GM12878 (cell line): ENCODE measurements around the gene NFIL3. TPM values are rescaled to one million over a fixed set of nuclear protein-coding genes. Genes with fewer than 3 reads are reported as not detected.

Experiments
- ATAC-seq: fragments of 200-7000 bp; cut with Tn5 transposase; 3 replicates; pipeline ENCODE4 v1.9.1; 2020; ENCODE audit warnings: mild to moderate bottlenecking, moderate library complexity
- BruUV-seq: library from RNA; stranded (reverse); fragments of 400-500 nt; replicated peaks from 2 replicates; lab custom pipeline; 2021; lab: Mats Ljungman, UMichigan
- CTCF ChIA-PET: fragments of 300-600 bp; sonication (Branson Sonifier 250); formaldehyde crosslinking; extraction: SDS; loops from one replicate; lab custom pipeline; 2021; ENCODE audit warnings: inconsistent platforms; lab: Yijun Ruan, JAX
- POLR2A ChIA-PET: fragments of 350-600 bp; formaldehyde crosslinking; extraction: SDS; loops from one replicate; lab custom pipeline; 2021; ENCODE audit warnings: inconsistent platforms; lab: Charles Lee
- RAD21 ChIA-PET: fragments of 300-600 bp; sonication (Branson Sonifier 250); formaldehyde crosslinking; loops from one replicate; lab custom pipeline; 2023; ENCODE audit warnings: antibody characterized with exemption; ENCODE audit not compliant: unreplicated experiment; lab: Charles Lee
- SMC1A ChIA-PET: fragments of 300-600 bp; sonication (Branson Sonifier 250); formaldehyde crosslinking; loops from one replicate; lab custom pipeline; 2023; ENCODE audit not compliant: unreplicated experiment, uncharacterized antibody; lab: Charles Lee
- DNase-seq: peaks from one replicate; pipeline ENCODE4 v3.0.0-alpha.2; 2011; ENCODE audit warnings: low read depth, low spot score
- FAIRE-seq: peaks from 3 replicates; lab custom pipeline; 2011; peaks lifted over from hg19 to GRCh38; lab: Jason Lieb, UNC
- H2AFZ ChIP-seq: 2 replicates; pipeline ENCODE4 v1.6.0; 2011; ENCODE audit warnings: low read depth, low read length, control low read depth; ENCODE audit not compliant: control insufficient read depth
- H3K27ac ChIP-seq: 2 replicates; pipeline ENCODE4 v1.5.1; 2011; ENCODE audit warnings: control low read depth; ENCODE audit not compliant: control insufficient read depth, insufficient read depth
- H3K27me3 ChIP-seq, 2 experiments: replicated peaks in 1 of 2; 2 replicates each; pipeline versions ENCODE4 v1.6.0 to v1.6.1; 2011; ENCODE audit warnings: low read length in 1 of 2; ENCODE audit not compliant: control insufficient read depth in 2 of 2, insufficient read depth in 2 of 2
- H3K36me3 ChIP-seq, 2 experiments: 2 replicates each; pipeline ENCODE4 v1.5.1; 2011; ENCODE audit warnings: low read length in 1 of 2; ENCODE audit not compliant: control insufficient read depth in 2 of 2, insufficient read depth in 2 of 2
- H3K4me1 ChIP-seq: 2 replicates; pipeline ENCODE4 v1.6.1; 2011; ENCODE audit warnings: mild to moderate bottlenecking, low read length, moderate library complexity, mixed read lengths; ENCODE audit not compliant: control insufficient read depth, insufficient read depth
- H3K4me2 ChIP-seq: 2 replicates; pipeline ENCODE4 v1.6.0; 2011; ENCODE audit warnings: control low read depth; ENCODE audit not compliant: control insufficient read depth, insufficient read depth
- H3K4me3 ChIP-seq: fragments of 200-600 bp; sonication (generic); 2 replicates; pipeline ENCODE4 v1.5.1; 2016
- H3K79me2 ChIP-seq: 2 replicates; pipeline ENCODE4 v1.6.0; 2011; ENCODE audit warnings: low read length; ENCODE audit not compliant: control insufficient read depth, insufficient read depth
- H3K9ac ChIP-seq: 2 replicates; pipeline ENCODE4 v1.8.0; 2011; ENCODE audit warnings: low read length, control low read depth, mixed read lengths; ENCODE audit not compliant: control insufficient read depth, insufficient read depth
- H3K9me3 ChIP-seq: replicated peaks from 3 replicates; pipeline ENCODE4 v1.5.1; 2011; ENCODE audit warnings: mild to moderate bottlenecking, low read length; ENCODE audit not compliant: control insufficient read depth, insufficient read depth
- H4K20me1 ChIP-seq: 2 replicates; pipeline ENCODE4 v1.6.0; 2011; ENCODE audit not compliant: control insufficient read depth, insufficient read depth
- CTCF ChIP-seq, 3 experiments: IDR thresholded peaks in 2 of 3; conservative IDR thresholded peaks in 1 of 3; 2 replicates each; pipeline ENCODE4 v1.5.1; 2011; ENCODE audit warnings: low read depth in 3 of 3, low read length in 3 of 3, mild to moderate bottlenecking in 3 of 3, control low read depth in 2 of 3, moderate library complexity in 2 of 3, inconsistent platforms in 1 of 3, mixed read lengths in 1 of 3; ENCODE audit not compliant: control insufficient read depth in 2 of 3, insufficient read depth in 1 of 3; ENCODE audit errors: extremely low read depth in 1 of 3
- MEF2A ChIP-seq: IDR thresholded peaks from 2 replicates; pipeline ENCODE4 v1.6.1; 2011; ENCODE audit warnings: low read depth, mild to moderate bottlenecking, low read length, moderate library complexity; ENCODE audit not compliant: insufficient read depth
- RAD21 ChIP-seq: IDR thresholded peaks from 2 replicates; pipeline ENCODE4 v1.6.1; 2011; ENCODE audit warnings: mild to moderate bottlenecking, low read depth, low read length, moderate library complexity; ENCODE audit not compliant: insufficient read depth
- SMARCA5 ChIP-seq: fragments of 450-650 bp; IDR thresholded peaks from 2 replicates; pipeline ENCODE4 v1.6.1; 2017; ENCODE audit warnings: mild to moderate bottlenecking
- SMC3 ChIP-seq: IDR thresholded peaks from 2 replicates; pipeline ENCODE4 v1.6.1; 2011; ENCODE audit warnings: low read length, improper control_type of control experiment, borderline replicate concordance
- SPI1 ChIP-seq: IDR thresholded peaks from 2 replicates; pipeline ENCODE4 v1.6.1; 2011; ENCODE audit warnings: low read depth, mild to moderate bottlenecking, low read length, moderate library complexity, borderline replicate concordance; ENCODE audit not compliant: insufficient read depth
- YY1 ChIP-seq: IDR thresholded peaks from 2 replicates; pipeline ENCODE4 v1.6.1; 2011; ENCODE audit warnings: low read depth, mild to moderate bottlenecking, low read length
- WGBS: methylation state at CpG from one replicate; pipeline ENCODE4 v1.1.6; 2016; ENCODE audit warnings: low lambda C conversion rate; ENCODE audit not compliant: insufficient replicate concordance, insufficient coverage; ENCODE audit errors: missing lambda C conversion rate; 5-methylcytosine and 5-hydroxymethylcytosine counted together
- in situ Hi-C: fragments of 300-500 bp; cut with MboI; formaldehyde crosslinking; loops from 9 replicates; pipeline ENCODE4 v1.14.3; 2018; ENCODE audit warnings: mixed read lengths
- intact Hi-C: fragments of 100-400 bp; cut with micrococcal nuclease; formaldehyde crosslinking; loops from one replicate; pipeline ENCODE4 v1.14.2; 2022; ENCODE audit not compliant: unreplicated experiment
- polyA plus RNA-seq, 11 experiments: library from polyadenylated mRNA; depleted of rRNA in 4 of 11; unstranded in 6 of 11; stranded (reverse) in 5 of 11; fragments of >200 nt; fragmentation: Nextera tagmentation in 4 of 11; fragmentation: Illumina TruSeq in 1 of 11; extraction: Ambion mirVana in 4 of 11; extraction: Trizol in 1 of 11; gene quantifications; 1 replicate in 1 of 11; 2 replicates in 10 of 11; pipeline versions ENCODE4 v1.2.1 to v1.2.3, GENCODE V29; 2011 to 2016; ENCODE audit warnings: inconsistent platforms in 2 of 11, missing spikeins in 2 of 11, low read depth in 1 of 11
- total RNA-seq, 4 experiments: library from RNA; depleted of rRNA in 3 of 4; stranded (reverse); fragments of >200 nt in 3 of 4; fragmentation: Illumina TruSeq in 1 of 4; extraction: Trizol in 1 of 4; gene quantifications; 2 replicates each; pipeline versions ENCODE4 v1.2.1 to v1.2.3, GENCODE V29; 2013 to 2021

NFIL3 gene
- total and polyA plus RNA-seq, 10 of the 15 experiments (the other 5 are each of a cell fraction or from before 2014, with no cell fraction given), result 0.18 to 1.0 (median 0.36) TPM; not detected in 3

- SMC1A ChIA-PET, result interaction anchor here (0.6 to 4.0 kb wide), 18 partner anchors 49 to 510 kb away, joined by 3 to 47 read pairs (median 3); no protein-coding TSS in a partner anchor
- in situ Hi-C loops, result loop anchor here (5.0 kb wide), 2 partner anchors 384 to 509 kb away; no protein-coding TSS in a partner anchor
- no peak overlapping the region for H2AFZ ChIP-seq
- DNase-seq (no peak), ATAC-seq (peak; percentile 35), FAIRE-seq (peak; percentile 93)
- no peaks in the 10 kb centered on the region for H3K9me3 ChIP-seq
- intact Hi-C loops, result loop anchor here (1.0 to 10.0 kb wide), 6 partner anchors 151 to 511 kb away; no protein-coding TSS in a partner anchor
- CTCF ChIA-PET, result interaction anchor here (0.6 to 8.8 kb wide), 31 partner anchors 9 to 850 kb away, joined by 3 to 115 read pairs (median 3); no protein-coding TSS in a partner anchor
- H3K4me2 ChIP-seq, result no peak overlapping the region
- no TSS peak for BruUV-seq
- H3K4me3 ChIP-seq, result no peak overlapping the region
- no peak overlapping the region for H3K27ac ChIP-seq
- peak; percentile 50 to 70 (median 58); a peak in 5 of 6 replicates for TF ChIP-seq CTCF (IDR thresholded peaks at IDR 0.05 in 2 of 3, conservative IDR thresholded peaks at IDR 0.05 in 1 of 3; ENCODE audit: control insufficient read depth in 2 of 3, extremely low read depth in 1 of 3, insufficient read depth in 1 of 3, low read depth in 3 of 3, low read length in 3 of 3)
- peak; percentile 91 for TF ChIP-seq SMC3
- TF ChIP-seq SMARCA5, result no peak
- 0 out of 2 replicates have a peak, but pooled peaks have one; percentile 24 for TF ChIP-seq YY1
- TF ChIP-seq RAD21, result peak; percentile 89
- TF ChIP-seq SPI1, result peak; percentile 13; the same call in 1 of the 2 replicates
- no peak for TF ChIP-seq MEF2A
- WGBS, result 0% methylated on average over 3 of the region's 3 CpGs
- peaks cover 6% of the 10 kb centered on the region for H3K4me1 ChIP-seq
- H3K9ac ChIP-seq, result no peak overlapping the region
- H3K36me3 ChIP-seq, result no peaks in the 10 kb centered on the region
- RAD21 ChIA-PET, result interaction anchor here (1.0 to 4.9 kb wide), 15 partner anchors 67 to 514 kb away, joined by 3 to 59 read pairs (median 5); no protein-coding TSS in a partner anchor
- H4K20me1 ChIP-seq, result no peaks in the 10 kb centered on the region; the same call in 1 of the 2 replicates
- POLR2A ChIA-PET, result no interaction called here
- peaks cover 11 to 23% of the 10 kb centered on the region in 2 experiments for H3K27me3 ChIP-seq
- no peaks in the 10 kb centered on the region for H3K79me2 ChIP-seq
These were observed 2.6 kb upstream of the NFIL3 start for GRCh38 chr9:91426123-91426745.
